Liver (tissue), 3 donors: ENCODE data around the gene KCNMA1.

Experiments
- CTCF ChIP-seq: fragments of 150-350 bp; IDR thresholded peaks from 2 replicates; pipeline ENCODE4 v1.5.1; 2017; ENCODE audit warnings: improper control_type of control experiment, low read depth, low read length; ENCODE audit not compliant: missing input control
- EGR1 ChIP-seq, 2 donors: IDR thresholded peaks; 2 replicates each; pipeline ENCODE4 v1.6.1; 2016 to 2018; ENCODE audit warnings: antibody characterized with exemption in 2 of 2, low read depth in 2 of 2
- FOXA1 ChIP-seq: IDR thresholded peaks from 2 replicates; pipeline ENCODE4 v1.6.1; 2016; ENCODE audit warnings: antibody characterized with exemption
- RAD21 ChIP-seq, 2 donors: IDR thresholded peaks; 2 replicates each; pipeline ENCODE4 v1.6.1; 2016; ENCODE audit warnings: antibody characterized with exemption in 2 of 2, mild to moderate bottlenecking in 2 of 2
- REST ChIP-seq: IDR thresholded peaks from 2 replicates; pipeline ENCODE4 v1.6.1; 2016; ENCODE audit warnings: antibody characterized with exemption, mild to moderate bottlenecking
- SP1 ChIP-seq: IDR thresholded peaks from 2 replicates; pipeline ENCODE4 v1.6.1; 2018; ENCODE audit warnings: antibody characterized with exemption, mild to moderate bottlenecking
- donor health status: healthy.
- donor health status: healthy.

- no peak for TF ChIP-seq CTCF
- TF ChIP-seq REST: no peak
- no peak for TF ChIP-seq FOXA1
- no peak for TF ChIP-seq EGR1 (IDR thresholded peaks at IDR 0.05; ENCODE audit: low read depth in 2 of 2)
- TF ChIP-seq RAD21 (IDR thresholded peaks at IDR 0.05): no peak
- no peak for TF ChIP-seq SP1
These were observed 418.6 kb downstream of the KCNMA1 start for GRCh38 chr10:77219046-77219445.
